ENCODE data around the gene COX7B2.

COX7B2 gene

DNA sequence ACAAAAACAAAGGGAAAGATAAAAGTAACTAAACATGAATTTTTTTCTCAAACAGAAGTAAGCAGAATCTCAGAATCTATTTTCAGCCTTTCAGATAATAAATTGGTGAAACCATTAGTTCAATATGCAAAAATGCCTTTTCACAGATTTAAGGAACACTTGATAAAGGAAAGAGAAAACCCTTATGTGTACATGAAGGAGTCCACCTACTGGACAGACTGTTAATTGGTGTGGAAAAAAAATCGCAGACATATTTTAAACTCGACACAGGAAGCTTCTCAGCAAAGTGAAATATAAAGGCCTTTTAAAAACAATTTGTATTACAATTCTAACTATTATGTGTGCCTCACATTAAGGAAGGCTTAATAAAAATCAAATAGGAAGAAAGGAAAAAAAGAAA, 22.3 kb downstream of the COX7B2 start:
- peak; percentile 72 for DNase-seq

DNA sequence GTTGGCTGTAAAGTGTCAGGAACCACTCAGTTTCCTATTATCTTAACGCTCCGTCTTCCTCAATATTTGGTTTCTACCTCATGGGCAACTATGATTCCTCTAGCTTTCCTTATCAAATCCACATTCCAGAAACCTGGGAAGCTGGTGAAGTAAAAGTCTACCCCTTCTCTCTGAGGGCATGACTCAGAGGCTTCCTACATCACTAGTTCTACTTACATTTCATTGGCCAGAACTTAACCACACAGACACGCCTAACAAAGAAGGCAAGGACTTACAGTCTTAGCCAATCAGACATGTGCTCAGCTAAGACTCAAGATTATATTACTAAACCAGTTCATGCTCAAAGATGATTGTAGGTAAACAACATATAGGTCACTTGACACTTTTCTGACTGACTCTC, 30.4 kb downstream of the COX7B2 start:
- no peak for DNase-seq

DNA sequence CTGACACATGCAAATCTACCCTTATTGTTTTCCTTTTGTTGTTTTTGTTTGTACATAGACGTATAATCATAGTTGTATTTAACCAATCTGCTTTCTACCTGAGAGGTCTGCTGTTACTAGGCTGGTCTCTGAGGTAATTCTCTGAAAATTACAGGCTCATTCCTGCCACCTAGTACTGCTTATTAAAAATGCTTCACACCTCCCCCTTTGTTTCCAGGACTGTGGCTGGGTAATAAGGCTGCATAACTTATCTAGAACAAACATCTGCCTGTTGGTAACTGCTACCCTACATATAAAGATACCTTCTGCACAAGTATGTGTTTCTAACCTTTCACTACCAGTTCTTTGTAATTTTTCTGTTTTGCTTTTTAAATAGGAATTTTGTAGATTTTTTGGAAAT, 34.2 kb downstream of the COX7B2 start:
- DNase-seq = peak; percentile 94

DNA sequence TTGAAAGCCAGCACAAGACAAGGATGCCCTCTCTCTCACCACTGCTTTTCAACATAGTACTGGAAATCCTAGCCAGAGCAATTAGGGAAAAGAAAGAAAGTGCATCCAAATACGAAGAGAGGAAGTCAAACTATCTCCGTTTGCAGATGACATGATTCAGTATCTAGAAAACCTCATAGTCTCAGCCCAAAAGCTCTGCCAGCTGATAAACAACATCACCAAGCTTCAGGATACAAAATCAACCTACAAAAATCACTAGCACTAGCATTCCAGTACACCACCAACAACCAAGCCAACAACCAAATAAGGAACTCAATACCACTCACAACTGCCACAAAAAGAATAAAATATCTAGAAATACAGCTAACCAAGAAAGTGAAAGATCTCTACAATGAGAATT, 38.6 kb downstream of the COX7B2 start:
- peak; percentile 60 for DNase-seq

DNA sequence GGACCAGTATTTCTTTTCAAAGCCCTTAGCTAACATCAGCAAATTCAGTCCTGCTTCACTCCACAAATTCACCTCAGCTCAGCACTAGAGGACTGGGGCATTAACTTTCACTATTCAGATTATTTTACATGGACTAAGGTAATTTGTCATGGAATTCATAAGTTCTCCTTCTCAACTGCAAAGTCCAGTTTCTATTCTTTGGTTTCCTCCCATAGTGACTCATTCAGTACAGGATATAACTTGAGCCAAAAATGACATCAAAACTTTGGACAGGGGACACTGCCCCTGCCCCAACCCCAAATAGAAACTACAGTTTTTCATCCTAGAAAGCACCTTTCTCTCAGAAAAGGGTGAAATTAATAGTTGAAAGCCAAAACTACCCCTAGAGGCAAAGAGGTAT, 52.7 kb downstream of the COX7B2 start:
- no peak for DNase-seq

DNA sequence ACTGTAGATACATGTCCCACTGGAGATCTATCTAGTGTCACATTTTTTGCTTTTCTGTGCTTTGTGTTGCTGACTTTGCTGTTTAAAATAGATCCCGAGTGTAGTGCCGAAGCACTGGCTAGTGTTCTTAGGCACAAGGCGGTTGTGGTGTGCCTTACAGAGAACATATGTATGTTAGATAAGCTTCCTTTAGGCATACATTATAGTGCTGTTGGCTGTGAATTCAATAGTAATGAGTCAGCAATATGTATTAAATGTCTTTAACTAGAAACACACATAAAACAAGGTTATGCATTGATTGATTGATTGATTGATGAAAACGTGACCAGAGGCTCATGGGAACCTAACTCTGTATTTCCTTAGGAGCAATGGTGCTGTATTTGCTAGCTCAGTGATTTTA, 56.2 kb downstream of the COX7B2 start:
- DNase-seq = peak; percentile 84

DNA sequence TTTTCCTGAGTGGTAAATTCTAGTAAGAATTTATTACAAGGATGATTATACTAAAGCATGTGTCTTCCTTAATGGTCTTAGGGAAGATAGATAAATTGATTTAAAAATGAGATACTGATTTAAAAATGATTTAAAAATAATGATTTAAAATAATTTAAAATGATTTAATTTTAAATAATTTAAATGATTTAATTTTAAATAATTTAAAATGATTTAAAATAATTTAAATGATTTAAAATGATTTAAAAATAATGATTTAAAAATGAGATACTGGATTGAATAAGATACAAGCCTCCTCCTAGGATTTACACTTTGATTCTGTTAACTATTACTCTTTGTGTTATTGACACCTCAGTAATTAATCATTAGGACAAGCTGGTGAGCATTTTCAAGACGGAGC, 59.0 kb downstream of the COX7B2 start:
- no peak for DNase-seq

DNA sequence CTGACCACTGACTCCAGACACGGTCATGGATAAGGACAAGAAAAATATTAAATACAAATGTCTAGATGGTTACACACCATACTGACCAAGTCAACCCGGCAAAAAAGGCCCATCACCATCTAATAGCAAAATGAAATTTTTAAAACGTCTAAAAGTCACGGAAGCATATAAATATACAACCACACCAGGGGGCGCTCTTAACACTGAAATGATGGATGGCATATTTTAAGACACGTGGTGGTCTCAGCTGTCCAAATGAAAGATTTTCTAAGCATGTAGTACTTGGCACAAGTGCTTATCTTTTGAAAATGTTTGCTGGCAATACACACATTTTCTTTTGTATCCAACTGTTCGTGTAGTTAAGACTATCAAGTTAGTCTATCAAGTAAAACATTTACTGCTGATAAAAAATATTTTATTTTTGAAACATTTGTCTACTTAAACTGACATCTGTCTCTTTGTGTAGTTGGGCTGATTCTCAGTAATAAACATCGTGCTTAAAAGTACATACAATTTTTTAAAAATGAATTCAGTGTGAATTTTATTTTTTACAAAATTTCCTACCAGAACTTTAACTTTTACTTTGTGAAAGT, 64.6 kb downstream of the COX7B2 start:
- peak; percentile 93 for DNase-seq

DNA sequence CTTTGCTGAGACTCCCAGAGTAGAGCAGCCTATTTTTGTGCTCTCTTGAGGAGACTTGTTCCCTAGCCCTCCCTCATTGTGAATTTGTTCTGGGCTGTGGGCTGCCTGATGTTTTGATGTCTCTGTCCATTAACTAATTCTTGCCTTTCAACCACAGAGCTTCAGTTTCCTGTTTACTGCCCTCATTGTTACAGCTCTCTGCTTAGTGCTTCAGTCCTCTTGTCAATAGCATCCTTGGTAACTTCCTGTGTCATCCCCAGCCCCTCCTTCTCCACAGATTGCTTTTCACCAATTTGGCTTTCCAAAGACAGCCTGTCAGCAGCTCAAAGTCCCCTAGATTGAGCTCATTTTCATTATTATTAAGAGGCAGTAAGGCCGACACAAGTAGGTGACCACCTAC, 69.9 kb downstream of the COX7B2 start:
- no peak for DNase-seq

DNA sequence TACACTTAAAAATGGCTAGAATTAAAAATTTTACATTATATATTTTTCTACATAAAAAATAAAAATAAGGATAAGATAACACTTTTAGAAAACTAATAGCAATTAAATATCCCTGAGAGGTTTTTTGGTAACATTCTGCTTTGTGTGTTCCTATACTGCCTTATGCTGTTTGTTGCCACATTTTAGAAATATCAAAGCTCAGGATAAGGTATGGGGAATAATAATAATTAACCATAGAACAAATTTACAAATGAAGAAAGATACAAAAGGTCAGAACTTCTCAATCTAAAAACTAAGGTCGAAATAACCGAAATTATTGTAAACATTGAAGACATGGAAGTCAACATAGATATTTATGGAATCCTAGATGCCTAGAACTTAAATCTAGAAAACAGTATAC, 71.4 kb downstream of the COX7B2 start:
- no peak for DNase-seq

DNA sequence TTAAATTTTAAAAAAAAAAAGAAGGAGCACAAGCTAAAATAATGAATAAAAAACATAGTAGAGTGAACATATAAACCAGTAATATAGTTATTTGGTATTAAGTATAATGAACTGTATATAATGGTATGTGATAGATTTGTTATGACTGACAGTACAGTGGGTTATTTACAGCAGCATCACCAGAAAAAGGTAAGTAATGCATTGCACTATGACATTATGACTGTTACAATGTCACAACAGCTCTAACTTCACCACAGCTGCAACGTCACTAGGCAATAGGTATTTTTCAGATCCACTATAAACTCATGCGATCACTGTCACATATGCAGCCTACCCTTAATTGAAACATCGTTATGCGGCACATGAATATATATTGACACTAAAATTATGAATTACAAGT, 72.5 kb downstream of the COX7B2 start:
- no peak for DNase-seq

DNA sequence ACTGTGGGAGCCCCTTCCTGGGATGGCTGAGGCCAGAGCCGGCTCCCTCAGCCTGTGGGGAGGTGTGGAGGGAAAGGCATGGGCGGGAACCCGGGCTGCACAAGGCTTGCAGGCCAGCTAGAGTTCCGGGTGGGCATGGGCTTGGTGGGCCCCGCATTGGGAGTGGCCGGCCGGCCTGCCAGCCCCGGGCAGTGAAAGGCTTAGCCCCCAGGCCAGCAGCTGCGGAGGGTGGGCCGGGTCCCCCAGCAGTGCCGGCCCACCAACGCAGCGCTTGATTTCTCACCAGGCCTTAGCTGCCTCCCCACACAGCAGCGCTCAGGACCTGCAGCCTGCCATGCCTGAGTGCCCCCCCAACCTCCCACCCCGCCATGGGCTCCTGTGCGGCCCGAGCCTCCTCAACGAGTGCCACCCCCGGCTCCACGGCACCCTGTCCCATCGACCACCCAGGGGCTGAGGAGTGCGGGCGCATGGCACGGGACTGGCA, 78.0 kb downstream of the COX7B2 start:
- DNase-seq = no peak

DNA sequence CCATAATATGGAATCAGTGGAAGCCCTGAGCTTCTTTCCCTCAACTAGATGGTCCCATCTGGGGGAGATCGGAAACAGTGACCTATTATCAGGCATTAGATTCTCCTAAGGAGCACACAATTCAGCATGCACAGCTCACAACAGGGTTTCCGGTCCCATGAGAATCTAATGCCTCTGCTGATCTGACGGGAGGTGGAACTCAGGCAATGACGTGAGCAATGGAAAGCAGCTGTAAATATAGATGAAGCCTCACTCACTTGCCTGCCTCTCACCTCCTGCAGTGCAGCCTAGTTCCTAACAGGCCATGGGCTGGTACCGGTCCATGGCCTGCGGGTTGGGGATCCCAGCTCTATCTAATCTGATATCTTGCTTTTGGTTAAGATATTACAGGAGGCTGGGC, 88.9 kb downstream of the COX7B2 start:
- DNase-seq = no peak

DNA sequence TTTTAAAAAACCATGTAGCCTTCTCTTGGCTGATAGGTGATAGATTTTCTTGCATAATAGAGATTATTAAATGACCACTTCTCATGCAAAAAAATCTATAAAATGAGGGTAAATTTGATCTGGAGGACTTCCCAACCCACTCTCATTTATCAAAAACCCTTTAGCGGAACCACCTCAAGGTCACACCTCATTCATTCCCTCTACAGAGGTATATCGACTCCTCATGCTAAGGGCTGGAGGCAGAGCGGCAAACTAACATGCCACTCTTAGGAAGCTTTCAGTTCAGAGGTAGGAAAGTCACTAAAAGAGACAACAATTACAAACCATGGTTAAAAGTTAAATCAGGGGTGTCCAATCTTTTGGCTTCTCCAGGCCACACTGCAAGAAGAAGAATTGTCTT, 90.0 kb downstream of the COX7B2 start:
- DNase-seq = no peak

DNA sequence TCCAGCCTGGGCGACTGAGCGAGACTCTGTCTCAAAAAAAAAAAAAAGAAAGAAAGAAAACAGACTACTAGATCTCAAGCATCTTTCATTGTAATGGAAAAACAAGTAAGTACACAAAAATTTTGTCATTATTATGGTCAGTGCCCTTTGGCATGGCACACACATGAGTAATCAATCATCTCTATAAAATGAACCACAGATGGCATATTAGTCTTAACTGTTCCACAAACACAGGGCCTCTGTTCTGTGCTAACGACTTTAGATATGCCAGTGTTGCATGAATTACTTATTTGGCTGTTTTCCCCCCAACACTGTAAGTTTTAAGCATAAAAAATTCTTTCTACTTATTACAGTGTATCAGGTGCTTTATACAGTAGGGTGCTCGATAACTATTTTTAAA, 90.4 kb downstream of the COX7B2 start:
- no peak for DNase-seq

DNA sequence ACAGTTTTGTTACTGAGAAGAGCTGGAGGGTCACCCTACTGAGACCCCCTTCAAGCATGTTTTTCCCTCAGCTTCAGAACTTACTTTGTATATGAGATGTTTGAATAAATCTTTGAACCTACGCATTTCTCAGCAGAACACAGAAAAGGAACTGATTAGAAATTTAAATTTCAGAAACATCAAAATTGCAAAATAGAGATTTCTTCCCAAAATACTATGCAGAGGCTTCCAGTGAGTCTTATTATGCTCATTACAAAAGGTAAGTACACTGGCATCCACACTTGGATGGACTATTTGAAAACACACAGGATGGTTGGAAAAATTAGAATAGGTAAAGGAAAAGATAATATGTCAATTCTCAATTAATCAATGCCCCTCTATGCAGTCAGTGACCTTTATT, 91.2 kb downstream of the COX7B2 start:
- no peak for DNase-seq

DNA sequence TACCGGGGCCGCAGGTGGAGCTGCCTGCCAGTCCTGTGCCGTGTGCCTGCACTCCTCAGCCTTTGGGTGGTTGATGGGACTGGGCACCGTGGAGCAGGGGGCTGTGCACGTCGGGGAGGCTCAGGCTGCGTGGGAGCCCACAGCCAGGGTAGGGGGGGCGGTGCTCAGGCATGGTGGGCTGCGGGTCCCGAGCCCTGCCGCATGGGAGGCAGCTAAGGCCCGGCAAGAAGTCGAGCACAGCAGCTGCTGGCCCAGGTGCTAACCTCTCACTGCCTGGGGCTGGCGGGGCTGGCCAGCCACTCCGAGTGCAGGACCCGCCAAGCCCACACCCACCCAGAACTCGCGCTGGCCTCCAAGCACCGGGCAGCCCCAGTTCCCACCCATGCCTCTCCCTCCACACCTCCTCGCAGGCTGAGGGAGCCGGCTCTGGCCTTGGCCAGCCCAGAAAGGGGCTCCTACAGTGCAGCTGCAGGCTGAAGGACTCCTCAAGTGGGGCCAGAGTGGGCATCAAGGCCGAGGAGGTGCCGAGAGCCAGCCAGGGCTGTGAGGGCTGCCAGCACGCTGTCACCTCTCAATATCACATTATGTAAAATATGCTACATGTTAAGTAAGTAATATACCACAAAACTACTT, 104.1 kb downstream of the COX7B2 start:
- DNase-seq = no peak

DNA sequence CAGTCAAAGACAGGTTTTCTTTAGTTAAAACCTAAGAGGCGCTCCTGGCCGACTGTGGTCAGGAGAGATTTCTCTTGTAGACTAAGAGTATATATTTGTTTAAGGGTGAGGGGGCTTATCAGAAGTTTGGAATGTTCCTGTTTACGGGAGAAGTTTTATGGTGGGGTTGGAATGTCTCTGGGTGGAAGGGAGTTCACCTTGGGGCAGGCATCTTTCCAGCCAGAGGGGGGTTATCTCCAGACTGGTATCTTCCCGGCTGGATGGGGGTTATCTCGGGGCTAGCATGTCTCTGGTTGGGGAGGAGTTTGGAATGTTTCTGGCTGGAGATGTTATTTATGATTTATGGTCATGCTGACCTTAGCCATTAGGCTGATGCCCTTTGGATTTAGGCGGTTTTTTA, 116.0 kb downstream of the COX7B2 start:
- DNase-seq = no peak

DNA sequence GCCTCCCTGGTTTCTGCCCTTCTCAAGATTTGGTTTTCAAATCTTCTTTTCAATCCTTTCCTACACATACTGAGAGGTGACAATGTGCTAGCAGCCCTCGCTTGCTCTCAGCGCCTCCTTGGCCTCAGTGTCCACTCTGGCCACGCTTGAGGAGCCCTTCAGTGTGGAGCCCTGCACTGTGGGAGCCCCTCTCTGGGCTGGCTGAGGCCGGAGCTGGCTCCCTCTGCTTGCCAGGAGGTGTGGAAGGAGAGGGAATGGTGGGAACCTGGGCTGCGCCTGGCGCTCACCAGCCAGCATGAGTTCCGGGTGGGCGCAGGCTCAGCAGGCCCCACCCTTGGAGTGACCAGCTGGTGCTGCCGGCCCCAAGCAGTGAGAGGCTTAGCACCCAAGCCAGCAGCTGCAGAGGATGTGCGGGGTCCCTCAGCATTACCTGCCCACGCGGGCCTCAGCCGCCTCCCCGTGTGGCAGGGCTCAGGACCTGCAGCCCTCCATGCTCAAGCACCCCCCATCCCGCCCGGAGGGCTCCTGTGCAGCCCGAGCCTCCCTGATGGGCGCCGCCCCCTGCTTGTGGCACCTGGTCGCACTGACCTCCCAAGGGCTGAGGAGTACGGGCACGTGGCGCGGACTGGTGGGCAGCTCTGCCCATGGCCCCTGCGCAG, 127.5 kb downstream of the COX7B2 start:
- no peak for DNase-seq

DNA sequence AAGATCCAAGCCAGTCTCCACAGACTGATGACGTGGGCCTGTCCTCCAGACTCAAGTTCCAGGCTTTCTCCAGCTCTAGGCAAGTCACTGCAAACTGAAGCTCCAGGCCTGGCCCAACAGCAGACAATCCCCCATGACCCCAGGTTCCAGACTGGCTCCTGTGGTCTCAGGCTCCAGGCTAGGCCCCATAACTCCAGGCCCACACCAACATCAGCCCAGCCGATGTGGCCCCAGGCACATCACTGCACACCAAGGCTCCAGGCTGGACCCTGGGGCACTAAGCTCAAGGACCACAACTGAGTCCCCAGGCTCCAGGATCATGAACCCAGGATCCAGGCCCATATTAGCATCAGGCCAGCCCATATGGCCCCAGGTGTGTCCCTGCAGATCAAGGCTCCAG, 143.6 kb downstream of the COX7B2 start:
- no peak for DNase-seq

DNA sequence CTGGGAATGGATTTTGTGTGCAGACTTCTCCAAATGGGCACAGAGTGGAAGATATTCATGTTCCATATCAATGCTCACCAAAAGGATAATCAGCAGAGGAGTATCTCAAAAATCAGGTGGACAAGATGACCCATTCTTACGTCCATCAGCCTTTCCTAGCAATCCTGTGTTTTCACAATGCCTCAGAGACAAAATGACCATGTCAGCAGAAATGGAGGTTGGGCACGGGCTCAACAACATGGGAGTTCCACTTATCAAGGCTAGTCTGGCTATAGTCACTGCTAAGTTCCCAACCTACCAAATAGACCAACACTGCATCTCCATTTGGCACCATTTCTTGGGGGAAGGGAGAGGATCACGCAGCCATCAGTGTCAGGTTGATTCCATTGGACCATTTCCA, 179.0 kb downstream of the COX7B2 start:
- no peak for DNase-seq

DNA sequence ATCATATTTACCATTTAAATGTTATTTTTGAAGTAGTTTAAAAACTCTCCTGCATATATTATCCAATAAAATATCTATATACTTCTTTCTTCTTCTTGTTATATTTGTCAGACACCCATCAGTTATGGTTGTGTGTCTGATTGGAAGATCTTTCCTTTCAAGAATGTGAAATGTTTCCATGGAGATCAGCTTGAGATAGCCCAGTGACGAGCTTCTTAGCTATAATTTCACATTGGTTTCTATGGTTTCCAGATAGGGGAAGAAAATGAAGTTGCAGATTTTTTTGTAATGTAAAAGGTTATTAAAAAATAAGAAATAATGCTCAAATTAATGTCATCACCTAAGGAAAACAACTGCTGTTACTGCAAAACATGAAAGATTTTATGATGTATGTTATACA, 189.0 kb downstream of the COX7B2 start:
- no peak for DNase-seq

DNA sequence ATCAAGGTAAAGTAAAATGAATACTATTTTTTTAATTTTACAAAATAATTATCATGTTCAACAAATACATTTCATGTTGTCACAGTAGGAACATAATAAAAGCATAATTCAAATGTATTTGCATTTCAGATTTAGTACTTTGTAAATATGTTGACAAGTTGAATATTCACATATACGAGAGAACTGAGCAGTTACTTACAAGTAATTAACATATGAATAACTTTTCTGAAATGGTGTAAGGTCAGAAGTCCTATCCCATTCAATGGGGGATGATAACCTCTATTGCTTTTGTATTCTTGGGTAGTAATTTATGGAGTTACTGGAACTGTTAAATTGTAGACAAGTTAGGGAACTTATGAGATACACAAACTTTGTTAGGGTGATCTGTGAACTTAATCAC, 191.1 kb downstream of the COX7B2 start:
- no peak for DNase-seq

DNA sequence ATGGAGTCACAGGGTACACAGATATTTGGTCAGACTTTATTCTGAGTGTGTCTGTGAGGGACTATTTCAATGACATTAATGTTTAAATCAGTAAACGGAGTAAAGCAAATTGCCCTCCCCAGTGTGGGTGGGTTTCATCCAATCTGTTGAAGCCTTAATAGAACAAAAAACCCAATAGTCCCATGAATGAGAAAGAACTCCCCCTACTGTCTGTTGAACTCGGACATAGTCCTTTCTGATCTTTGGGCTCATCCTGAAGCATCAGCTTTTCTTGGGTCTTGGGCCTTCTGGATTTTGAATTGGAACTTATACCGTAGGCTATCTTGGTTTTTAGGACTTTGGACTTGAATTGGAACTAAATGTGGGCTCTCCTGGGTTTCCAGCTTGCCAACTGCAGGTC, 193.6 kb downstream of the COX7B2 start:
- no peak for DNase-seq

DNA sequence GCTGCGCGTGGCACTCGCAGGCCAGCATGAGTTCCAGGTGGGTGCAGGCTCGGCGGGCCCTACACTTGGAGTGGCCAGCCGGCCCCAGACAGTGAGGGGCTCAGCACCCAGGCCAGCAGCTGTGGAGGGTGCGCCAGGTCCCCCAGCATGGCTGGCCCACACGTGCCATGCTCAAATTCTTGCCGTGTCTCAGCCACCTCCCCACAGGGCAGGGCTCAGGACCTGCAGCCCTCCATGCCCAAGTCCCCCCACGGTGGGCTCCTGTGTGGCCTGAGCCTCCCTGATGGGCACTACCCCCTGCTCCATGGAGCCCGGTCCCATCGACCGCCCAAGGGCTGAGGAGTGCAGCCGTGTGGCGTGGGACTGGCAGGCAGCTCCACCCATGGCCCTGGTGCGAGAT, 210.2 kb downstream of the COX7B2 start:
- DNase-seq = no peak
